ENCODE results near the gene RAD9B. TPM values are rescaled to one million over a fixed set of nuclear protein-coding genes. Genes with fewer than 3 reads are reported as not detected.

RAD9B gene
- total RNA-seq, 1 donor from 2014 or later: 0.51 TPM

DNA sequence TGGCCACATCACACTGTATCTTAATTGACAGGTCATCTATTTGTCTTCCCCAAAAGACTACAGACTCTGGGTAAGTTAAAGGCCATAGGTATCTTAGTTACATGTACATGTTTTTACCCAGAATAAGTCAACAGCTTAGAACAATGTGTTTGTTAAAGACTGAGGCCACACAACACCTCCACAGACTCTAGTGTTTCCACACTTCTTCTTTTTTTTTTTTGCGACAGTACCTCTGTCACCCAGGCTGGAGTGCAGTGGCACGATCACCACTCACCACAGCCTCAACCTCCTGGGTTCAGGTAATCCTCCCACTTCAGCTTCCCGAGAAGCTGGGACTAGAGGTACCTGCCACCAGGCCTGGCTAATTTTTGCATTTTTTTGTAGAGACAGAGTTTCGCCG lies 35.3 kb upstream of the RAD9B start:
- H3K4me3 Mint-ChIP-seq: peak overlapping the region; percentile 46
- H3K27ac Mint-ChIP-seq: peak overlapping the region; percentile 30
- no peaks in the 10 kb centered on the region for H3K9me3 Mint-ChIP-seq
- H3K27me3 Mint-ChIP-seq (ENCODE audit: low read depth): no peaks in the 10 kb centered on the region
- TF ChIP-seq, protein P1, sequence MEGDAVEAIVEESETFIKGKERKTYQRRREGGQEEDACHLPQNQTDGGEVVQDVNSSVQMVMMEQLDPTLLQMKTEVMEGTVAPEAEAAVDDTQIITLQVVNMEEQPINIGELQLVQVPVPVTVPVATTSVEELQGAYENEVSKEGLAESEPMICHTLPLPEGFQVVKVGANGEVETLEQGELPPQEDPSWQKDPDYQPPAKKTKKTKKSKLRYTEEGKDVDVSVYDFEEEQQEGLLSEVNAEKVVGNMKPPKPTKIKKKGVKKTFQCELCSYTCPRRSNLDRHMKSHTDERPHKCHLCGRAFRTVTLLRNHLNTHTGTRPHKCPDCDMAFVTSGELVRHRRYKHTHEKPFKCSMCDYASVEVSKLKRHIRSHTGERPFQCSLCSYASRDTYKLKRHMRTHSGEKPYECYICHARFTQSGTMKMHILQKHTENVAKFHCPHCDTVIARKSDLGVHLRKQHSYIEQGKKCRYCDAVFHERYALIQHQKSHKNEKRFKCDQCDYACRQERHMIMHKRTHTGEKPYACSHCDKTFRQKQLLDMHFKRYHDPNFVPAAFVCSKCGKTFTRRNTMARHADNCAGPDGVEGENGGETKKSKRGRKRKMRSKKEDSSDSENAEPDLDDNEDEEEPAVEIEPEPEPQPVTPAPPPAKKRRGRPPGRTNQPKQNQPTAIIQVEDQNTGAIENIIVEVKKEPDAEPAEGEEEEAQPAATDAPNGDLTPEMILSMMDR (IDR thresholded peaks at IDR 0.05; ENCODE audit: unreplicated experiment): no peak
- H3K36me3 Mint-ChIP-seq: peaks cover 6% of the 10 kb centered on the region
- no peak for DNase-seq (ENCODE audit: low spot score in 2 of 2, unreplicated experiment in 2 of 2)
- H3K4me1 Mint-ChIP-seq: peaks cover 15% of the 10 kb centered on the region

DNA sequence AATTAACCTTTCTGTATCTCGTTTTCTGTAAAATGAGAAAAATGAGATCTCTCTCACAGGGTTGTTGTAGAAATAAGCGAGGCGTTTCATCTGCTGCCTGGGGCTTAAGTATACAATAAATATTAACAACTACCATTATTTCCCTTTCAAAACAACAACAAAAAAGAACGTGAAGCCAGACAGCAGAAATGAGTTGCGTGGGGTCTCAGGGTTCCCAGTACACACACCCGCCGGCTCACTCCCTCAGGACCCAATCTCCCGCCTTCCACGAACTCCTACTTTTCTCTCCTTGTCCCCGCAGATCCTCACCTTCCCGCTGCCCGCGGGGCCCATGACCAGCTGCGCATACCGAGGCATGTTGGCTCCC lies 34.3 kb upstream of the RAD9B start:
- H3K27me3 Mint-ChIP-seq (ENCODE audit: low read depth): no peaks in the 10 kb centered on the region
- H3K27ac Mint-ChIP-seq: peak overlapping the region; percentile 99
- H3K36me3 Mint-ChIP-seq: peaks cover 6% of the 10 kb centered on the region
- peaks cover 15% of the 10 kb centered on the region for H3K4me1 Mint-ChIP-seq
- peak overlapping the region; percentile 94 for H3K4me3 Mint-ChIP-seq
- H3K9me3 Mint-ChIP-seq: no peaks in the 10 kb centered on the region
- TF ChIP-seq, protein P1 (IDR thresholded peaks at IDR 0.05; ENCODE audit: unreplicated experiment): no peak
- no peak for DNase-seq (ENCODE audit: low spot score in 2 of 2, unreplicated experiment in 2 of 2)

DNA sequence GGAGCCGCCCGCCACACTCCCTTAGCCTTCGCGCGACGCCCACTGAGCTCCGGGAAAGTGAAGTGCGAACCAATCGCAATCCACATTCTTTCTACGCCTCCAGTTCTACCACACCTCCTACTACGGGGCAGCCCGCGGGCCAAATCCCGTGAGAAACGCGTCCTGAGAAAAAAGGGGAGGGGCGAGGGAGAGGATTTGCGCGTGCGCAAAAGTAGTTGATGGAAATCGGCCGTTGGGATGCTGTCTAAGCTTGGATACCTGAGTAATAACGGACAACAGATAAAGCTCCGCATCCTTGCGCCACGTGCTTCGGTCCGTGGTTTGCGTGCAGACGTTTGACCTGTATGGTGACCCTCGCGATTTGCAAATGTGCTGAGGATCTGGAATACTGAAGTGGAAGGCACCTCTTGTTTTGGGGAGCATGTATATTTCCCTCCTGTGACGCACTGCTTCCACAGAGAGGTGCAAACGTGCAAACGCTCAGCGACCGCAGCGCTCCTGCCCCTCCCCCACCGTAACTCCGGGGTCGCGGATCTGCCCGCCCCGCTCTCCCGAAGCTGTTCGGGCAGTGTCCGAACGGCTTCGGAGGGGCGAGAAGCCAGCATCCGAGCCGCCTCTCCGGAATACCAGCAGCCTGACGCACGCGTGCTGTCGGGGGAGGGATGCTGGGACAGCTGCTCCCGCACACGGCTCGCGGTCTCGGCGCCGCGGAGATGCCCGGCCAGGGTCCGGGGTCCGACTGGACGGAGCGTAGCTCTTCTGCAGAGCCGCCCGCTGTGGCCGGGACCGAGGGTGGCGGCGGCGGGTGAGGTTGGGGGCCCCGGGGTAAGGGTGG lies 33.7 kb upstream of the RAD9B start, which contains the start of the genes FAM216A and GPN3:
FAM216A (plus strand) TSS at position 632 of the 835 bp plus-strand sequence; CDS start at position 663, 31 bp downstream.
GPN3 (minus strand) TSS at position 44 of the 835 bp plus-strand sequence. CDS start 54 bp downstream, outside the sequence.
- Mint-ChIP-seq H3K9me3 (no peaks in the 10 kb centered on the region), H3K36me3 (peaks cover 6% of the 10 kb centered on the region), H3K4me3 (peak within 1 kb of the TSS; percentile 94), H3K27me3 (ENCODE audit: low read depth) (no peaks in the 10 kb centered on the region), H3K4me1 (peaks cover 15% of the 10 kb centered on the region), H3K27ac (peak within 1 kb of the TSS; percentile 99)
- TF ChIP-seq, protein P1 (IDR thresholded peaks at IDR 0.05; ENCODE audit: unreplicated experiment): no peak
- peak; percentile 92 to 96 for DNase-seq (ENCODE audit: low spot score in 2 of 2, unreplicated experiment in 2 of 2)

DNA sequence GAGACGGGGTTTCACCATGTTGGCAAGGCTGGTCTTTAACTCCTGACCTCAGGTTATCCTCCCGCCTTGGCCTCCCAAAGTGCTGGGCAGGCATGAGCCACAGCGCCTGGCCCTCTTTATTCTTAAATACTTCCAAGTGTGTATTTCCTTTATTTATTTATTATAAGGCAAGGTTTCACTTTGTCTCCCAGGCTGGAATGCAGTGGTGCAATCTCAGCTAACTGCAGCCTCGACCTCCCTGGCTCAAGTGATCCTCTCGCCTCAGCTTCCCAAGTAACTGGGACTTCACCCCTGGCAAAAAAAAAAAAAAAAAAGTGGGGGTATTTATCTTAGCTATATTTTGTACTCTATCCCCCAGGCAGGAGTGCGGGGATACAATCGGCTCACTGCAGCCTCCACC lies 26.7 kb upstream of the RAD9B start:
- no peaks in the 10 kb centered on the region for H3K27me3 Mint-ChIP-seq (ENCODE audit: low read depth)
- H3K36me3 Mint-ChIP-seq: peaks cover 7% of the 10 kb centered on the region
- TF ChIP-seq, protein P1 (IDR thresholded peaks at IDR 0.05; ENCODE audit: unreplicated experiment): no peak
- no peak overlapping the region for H3K27ac Mint-ChIP-seq
- DNase-seq (ENCODE audit: low spot score in 2 of 2, unreplicated experiment in 2 of 2): no peak
- H3K4me3 Mint-ChIP-seq: no peak overlapping the region
- no peaks in the 10 kb centered on the region for H3K9me3 Mint-ChIP-seq
- no peaks in the 10 kb centered on the region for H3K4me1 Mint-ChIP-seq

DNA sequence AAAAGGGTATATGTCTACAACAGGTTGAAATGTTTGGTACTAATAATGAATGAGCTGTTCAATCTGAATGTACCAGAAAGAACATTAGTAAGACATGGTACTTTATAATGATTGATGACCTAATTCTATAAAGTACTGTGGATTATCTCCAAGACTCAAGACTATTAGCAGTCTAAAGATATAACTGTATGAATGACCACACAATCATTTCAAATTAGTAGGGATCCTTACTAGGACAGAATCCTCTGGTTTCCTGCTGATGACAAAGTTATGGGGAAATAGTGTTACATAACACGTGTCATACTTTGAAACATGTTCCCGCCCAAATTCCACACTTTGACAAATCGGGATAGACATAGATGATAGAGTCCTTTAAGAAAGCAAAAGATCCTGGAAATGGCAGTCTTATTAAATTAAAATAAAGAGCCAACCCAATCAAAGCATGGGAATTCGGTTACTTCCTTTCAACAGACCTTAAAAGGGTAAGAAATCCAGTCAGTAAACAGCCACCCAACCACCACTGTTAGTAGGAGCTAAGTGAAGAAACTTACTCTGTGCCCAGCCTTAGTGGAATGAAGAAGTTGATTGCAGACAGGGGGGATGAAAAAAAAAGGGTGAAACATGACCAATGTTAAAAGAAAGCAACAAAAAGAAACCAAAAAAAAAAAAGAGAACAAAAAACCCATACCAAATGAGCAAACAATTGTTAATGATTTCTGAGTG lies 3.0 kb upstream of the RAD9B start:
- Mint-ChIP-seq H3K4me3 (no peak overlapping the region), H3K27me3 (ENCODE audit: low read depth) (no peaks in the 10 kb centered on the region), H3K36me3 (peaks cover 11% of the 10 kb centered on the region), H3K27ac (peak overlapping the region; percentile 66), H3K4me1 (peaks cover 31% of the 10 kb centered on the region), H3K9me3 (peaks cover 6% of the 10 kb centered on the region)
- TF ChIP-seq, protein P1 (IDR thresholded peaks at IDR 0.05; ENCODE audit: unreplicated experiment): no peak
- no peak for DNase-seq (ENCODE audit: low spot score in 2 of 2, unreplicated experiment in 2 of 2)
